Hepatocyte (in vitro differentiated cells): ENCODE measurements around the gene SOX8.

Experiments used
- EZH2 ChIP-seq: fragments of 200-600 bp; sonication (generic); IDR thresholded peaks from 2 replicates; pipeline ENCODE4 v1.6.1; 2016; ENCODE audit warnings: antibody characterized with exemption, mild to moderate bottlenecking, borderline replicate concordance
- EZH2phosphoT487 ChIP-seq: fragments of 200-600 bp; sonication (generic); IDR thresholded peaks from one replicate; pipeline ENCODE4 v1.6.1; 2018; ENCODE audit warnings: antibody characterized with exemption, mild to moderate bottlenecking, low read depth, moderate library complexity; ENCODE audit not compliant: unreplicated experiment, severe bottlenecking
- TF ChIP-seq, protein P1 (sequence below): fragments of 200-600 bp; sonication (generic); IDR thresholded peaks from 2 replicates; pipeline ENCODE4 v1.5.1; 2016; ENCODE audit warnings: antibody characterized with exemption, mild to moderate bottlenecking; ENCODE audit not compliant: poor library complexity

DNA sequence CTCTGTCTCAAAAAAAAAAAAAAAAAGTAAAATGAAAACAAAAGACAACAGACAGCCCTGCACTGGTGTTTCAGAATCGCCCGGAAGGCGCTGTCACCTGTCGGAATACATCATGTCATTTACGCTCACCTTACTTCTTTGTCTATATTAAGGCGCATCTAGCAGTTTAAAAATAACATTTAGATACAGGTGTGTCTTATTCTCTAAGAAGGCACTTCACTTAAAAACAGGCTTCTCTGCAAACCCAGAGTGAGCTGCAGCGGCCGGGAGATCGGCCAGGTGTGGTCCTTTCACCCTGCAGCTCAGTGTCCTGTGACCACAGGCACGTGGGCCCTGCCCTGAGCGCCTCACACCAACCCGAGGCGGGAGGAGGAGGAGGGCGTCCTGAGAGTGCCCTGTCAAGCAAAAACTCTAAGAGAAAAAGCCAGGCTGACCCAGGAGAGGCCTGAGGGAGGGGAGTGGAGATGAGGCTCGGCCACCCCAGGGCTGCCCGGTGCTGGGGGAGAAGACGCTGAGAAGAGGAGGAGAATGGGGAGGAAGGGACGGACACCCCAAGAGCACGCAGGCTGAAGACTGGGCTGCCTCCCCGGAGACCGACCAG, 7.5 kb upstream of the SOX8 start:
- no peak for TF ChIP-seq EZH2phosphoT487
- TF ChIP-seq, protein P1, sequence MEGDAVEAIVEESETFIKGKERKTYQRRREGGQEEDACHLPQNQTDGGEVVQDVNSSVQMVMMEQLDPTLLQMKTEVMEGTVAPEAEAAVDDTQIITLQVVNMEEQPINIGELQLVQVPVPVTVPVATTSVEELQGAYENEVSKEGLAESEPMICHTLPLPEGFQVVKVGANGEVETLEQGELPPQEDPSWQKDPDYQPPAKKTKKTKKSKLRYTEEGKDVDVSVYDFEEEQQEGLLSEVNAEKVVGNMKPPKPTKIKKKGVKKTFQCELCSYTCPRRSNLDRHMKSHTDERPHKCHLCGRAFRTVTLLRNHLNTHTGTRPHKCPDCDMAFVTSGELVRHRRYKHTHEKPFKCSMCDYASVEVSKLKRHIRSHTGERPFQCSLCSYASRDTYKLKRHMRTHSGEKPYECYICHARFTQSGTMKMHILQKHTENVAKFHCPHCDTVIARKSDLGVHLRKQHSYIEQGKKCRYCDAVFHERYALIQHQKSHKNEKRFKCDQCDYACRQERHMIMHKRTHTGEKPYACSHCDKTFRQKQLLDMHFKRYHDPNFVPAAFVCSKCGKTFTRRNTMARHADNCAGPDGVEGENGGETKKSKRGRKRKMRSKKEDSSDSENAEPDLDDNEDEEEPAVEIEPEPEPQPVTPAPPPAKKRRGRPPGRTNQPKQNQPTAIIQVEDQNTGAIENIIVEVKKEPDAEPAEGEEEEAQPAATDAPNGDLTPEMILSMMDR = no peak
- TF ChIP-seq EZH2 = no peak
